ENCODE results near the gene DENND4B.

DNA sequence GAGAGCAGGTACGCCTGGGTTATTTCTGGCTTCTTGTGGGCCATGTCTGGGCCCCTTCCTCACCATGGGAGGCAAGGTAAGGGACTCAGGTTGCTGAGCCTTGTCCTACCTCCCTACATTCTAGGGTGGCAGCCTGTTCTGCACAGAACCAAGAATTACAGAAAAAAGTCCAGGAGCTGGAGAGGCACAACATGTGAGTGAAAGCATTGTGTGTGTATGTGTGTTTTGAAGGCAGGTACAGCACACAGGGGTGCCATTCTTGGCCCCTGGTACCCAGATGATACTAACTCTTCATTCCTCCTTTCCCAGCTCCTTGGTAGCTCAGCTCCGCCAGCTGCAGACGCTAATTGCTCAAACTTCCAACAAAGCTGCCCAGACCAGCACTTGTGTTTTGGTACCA is 26.6 kb upstream of the DENND4B start:
- TF ChIP-seq, protein P1, sequence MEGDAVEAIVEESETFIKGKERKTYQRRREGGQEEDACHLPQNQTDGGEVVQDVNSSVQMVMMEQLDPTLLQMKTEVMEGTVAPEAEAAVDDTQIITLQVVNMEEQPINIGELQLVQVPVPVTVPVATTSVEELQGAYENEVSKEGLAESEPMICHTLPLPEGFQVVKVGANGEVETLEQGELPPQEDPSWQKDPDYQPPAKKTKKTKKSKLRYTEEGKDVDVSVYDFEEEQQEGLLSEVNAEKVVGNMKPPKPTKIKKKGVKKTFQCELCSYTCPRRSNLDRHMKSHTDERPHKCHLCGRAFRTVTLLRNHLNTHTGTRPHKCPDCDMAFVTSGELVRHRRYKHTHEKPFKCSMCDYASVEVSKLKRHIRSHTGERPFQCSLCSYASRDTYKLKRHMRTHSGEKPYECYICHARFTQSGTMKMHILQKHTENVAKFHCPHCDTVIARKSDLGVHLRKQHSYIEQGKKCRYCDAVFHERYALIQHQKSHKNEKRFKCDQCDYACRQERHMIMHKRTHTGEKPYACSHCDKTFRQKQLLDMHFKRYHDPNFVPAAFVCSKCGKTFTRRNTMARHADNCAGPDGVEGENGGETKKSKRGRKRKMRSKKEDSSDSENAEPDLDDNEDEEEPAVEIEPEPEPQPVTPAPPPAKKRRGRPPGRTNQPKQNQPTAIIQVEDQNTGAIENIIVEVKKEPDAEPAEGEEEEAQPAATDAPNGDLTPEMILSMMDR (IDR thresholded peaks at IDR 0.05; ENCODE audit: insufficient read depth, low read length, poor library complexity, severe bottlenecking) = no peak
- no peak for TF ChIP-seq EZH2phosphoT487 (conservative IDR thresholded peaks at IDR 0.05; ENCODE audit: low read length)

Measured in SU-DHL-6 (cell line).